Measurements from ENCODE around the gene EID2. TPM values are rescaled to one million over a fixed set of nuclear protein-coding genes. Genes with fewer than 3 reads are reported as not detected.

The EID2 gene, protein sequence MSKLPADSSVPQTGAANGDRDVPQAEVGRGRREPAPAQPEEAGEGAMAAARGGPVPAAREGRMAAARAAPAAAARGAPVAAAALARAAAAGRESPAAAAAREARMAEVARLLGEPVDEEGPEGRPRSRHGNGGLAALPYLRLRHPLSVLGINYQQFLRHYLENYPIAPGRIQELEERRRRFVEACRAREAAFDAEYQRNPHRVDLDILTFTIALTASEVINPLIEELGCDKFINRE
- 10 to 100 TPM; 14.8 to 15.2 TPM for total RNA-seq

- ChIA-PET CTCF (interaction anchor here (0.6 to 2.3 kb wide), 8 partner anchors 12 to 253 kb away, joined by 3 to 15 read pairs (median 3); partner anchors contain the start of gene SAMD4B), POLR2A (interaction anchor here (0.9 to 1.7 kb wide), 8 partner anchors 58 to 148 kb away, joined by 3 to 8 read pairs (median 4); partner anchors contain the start of genes MED29, PAF1, RPS16 and SUPT5H)
- H3K36me3 Mint-ChIP-seq (ENCODE audit: low read depth) = peaks cover 11% of the 10 kb centered on the region
- peak within 1 kb of the TSS; percentile 94 for H3K4me3 Mint-ChIP-seq
- peak; percentile 96 for DNase-seq
- no peaks in the 10 kb centered on the region for H3K9me3 Mint-ChIP-seq
- peaks cover 52% of the 10 kb centered on the region for H3K4me1 Mint-ChIP-seq
- peak within 1 kb of the TSS; percentile 89 for H3K27ac Mint-ChIP-seq
- H3K27me3 Mint-ChIP-seq = no peaks in the 10 kb centered on the region
Observed at GRCh38 chr19:39539518-39540332, at the start of gene EID2. Gene EID2 (minus strand): TSS chr19:39540161. CDS start chr19:39540079, 82 bp downstream.

DNA sequence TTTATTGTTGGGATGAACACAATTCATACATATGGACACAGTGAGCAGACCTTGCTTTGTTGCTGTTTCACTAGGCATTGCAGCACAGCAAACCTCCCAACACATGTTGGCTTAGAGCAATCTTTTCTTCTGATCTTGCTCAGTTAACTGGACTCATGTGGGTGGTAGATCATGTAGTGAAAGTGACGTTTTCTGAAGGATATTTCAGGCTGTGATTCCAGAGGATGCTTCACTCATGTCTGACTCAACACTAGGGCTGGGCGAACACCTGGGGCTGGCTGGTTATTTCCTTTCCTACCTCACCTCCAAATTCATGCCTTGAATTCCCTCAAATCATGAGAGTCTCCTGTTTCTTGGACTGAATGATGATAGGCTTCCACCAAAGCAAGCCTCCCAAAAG is 48.1 kb upstream of the EID2 start:
- CTCF ChIA-PET = no interaction called here
- no peak for DNase-seq
- POLR2A ChIA-PET = no interaction called here
- no peak overlapping the region for H3K4me3 Mint-ChIP-seq
- H3K9me3 Mint-ChIP-seq = no peaks in the 10 kb centered on the region
- no peaks in the 10 kb centered on the region for H3K36me3 Mint-ChIP-seq (ENCODE audit: low read depth)
- no peak overlapping the region for H3K27ac Mint-ChIP-seq
- peaks cover 7% of the 10 kb centered on the region for H3K27me3 Mint-ChIP-seq
- no peaks in the 10 kb centered on the region for H3K4me1 Mint-ChIP-seq

- H3K4me1 Mint-ChIP-seq = no peaks in the 10 kb centered on the region
- ChIA-PET CTCF (no interaction called here), POLR2A (no interaction called here)
- DNase-seq = no peak
- H3K9me3 Mint-ChIP-seq = no peaks in the 10 kb centered on the region
- no peaks in the 10 kb centered on the region for H3K36me3 Mint-ChIP-seq (ENCODE audit: low read depth)
- no peak overlapping the region for H3K27ac Mint-ChIP-seq
- H3K27me3 Mint-ChIP-seq = peaks cover 7% of the 10 kb centered on the region
- H3K4me3 Mint-ChIP-seq = no peak overlapping the region
Observed at GRCh38 chr19:39587496-39587895, 47.5 kb upstream of the EID2 start.

GRCh38 chr19:39582891-39583625 is 43.1 kb upstream of the EID2 start:
- DNase-seq = no peak
- Mint-ChIP-seq H3K27me3 (peaks cover 18% of the 10 kb centered on the region), H3K36me3 (ENCODE audit: low read depth) (no peaks in the 10 kb centered on the region), H3K9me3 (peaks cover 7% of the 10 kb centered on the region), H3K4me1 (no peaks in the 10 kb centered on the region), H3K4me3 (no peak overlapping the region), H3K27ac (no peak overlapping the region)
- ChIA-PET POLR2A (no interaction called here), CTCF (no interaction called here)

GRCh38 chr19:39582442-39582841 is 42.5 kb upstream of the EID2 start:
- no peak overlapping the region for H3K4me3 Mint-ChIP-seq
- no peaks in the 10 kb centered on the region for H3K4me1 Mint-ChIP-seq
- POLR2A ChIA-PET = no interaction called here
- peaks cover 7% of the 10 kb centered on the region for H3K9me3 Mint-ChIP-seq
- H3K36me3 Mint-ChIP-seq (ENCODE audit: low read depth) = no peaks in the 10 kb centered on the region
- peaks cover 23% of the 10 kb centered on the region for H3K27me3 Mint-ChIP-seq
- CTCF ChIA-PET = no interaction called here
- no peak for DNase-seq
- H3K27ac Mint-ChIP-seq = no peak overlapping the region

DNA sequence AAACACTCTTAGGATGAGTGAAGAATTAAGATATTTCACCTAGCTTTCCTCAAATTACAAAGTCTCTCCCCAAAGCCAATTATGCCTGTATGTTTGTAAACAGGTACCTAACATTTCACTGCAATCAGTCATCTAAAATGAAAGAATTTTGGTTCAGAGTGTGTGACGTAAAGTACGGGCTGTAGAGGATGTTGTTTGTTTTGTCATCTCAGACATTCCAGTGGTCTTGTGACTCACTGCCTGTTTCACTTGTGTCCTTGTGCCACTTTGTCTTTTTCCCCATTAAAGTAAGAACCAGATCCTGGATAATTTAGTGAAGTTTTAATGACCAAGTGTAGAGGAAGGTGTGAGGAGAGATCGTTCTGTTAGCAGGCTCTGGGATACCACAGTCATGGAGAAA is 28.6 kb upstream of the EID2 start:
- H3K9me3 Mint-ChIP-seq = peaks cover 11% of the 10 kb centered on the region
- DNase-seq = no peak
- H3K36me3 Mint-ChIP-seq (ENCODE audit: low read depth) = no peaks in the 10 kb centered on the region
- H3K27me3 Mint-ChIP-seq = peaks cover 22% of the 10 kb centered on the region
- ChIA-PET CTCF (no interaction called here), POLR2A (no interaction called here)
- peaks cover 6% of the 10 kb centered on the region for H3K4me1 Mint-ChIP-seq
- H3K4me3 Mint-ChIP-seq = no peak overlapping the region
- H3K27ac Mint-ChIP-seq = no peak overlapping the region

- CTCF ChIA-PET = no interaction called here
- no peak overlapping the region for H3K4me3 Mint-ChIP-seq
- no peak overlapping the region for H3K27ac Mint-ChIP-seq
Observed at GRCh38 chr19:39566064-39566463, 26.1 kb upstream of the EID2 start.

DNA sequence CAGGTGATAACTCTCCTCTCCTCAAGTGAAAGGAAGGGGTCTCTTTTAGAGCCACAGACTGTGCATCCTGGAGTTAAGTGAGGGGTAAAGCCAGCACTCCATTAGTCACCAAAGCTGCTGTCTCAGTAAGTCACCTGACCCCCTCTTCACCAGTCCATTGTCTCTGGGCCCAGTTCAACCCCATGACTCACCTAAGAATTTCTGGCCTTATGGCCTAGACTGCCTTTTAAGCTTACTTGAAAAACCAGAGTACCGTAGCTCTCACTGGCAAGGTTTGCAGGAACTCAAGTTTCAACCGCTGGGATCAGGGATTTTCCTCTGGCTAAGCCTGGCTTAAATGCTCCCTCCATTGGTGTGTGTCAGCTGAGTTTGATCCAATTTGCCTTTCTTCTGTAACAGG is 23.4 kb upstream of the EID2 start:
- peaks cover 4% of the 10 kb centered on the region for H3K27me3 Mint-ChIP-seq
- POLR2A ChIA-PET = no interaction called here
- no peaks in the 10 kb centered on the region for H3K9me3 Mint-ChIP-seq
- no peaks in the 10 kb centered on the region for H3K36me3 Mint-ChIP-seq (ENCODE audit: low read depth)
- no peak for DNase-seq
- no peak overlapping the region for H3K4me3 Mint-ChIP-seq
- H3K27ac Mint-ChIP-seq = no peak overlapping the region
- H3K4me1 Mint-ChIP-seq = peaks cover 10% of the 10 kb centered on the region
- CTCF ChIA-PET = no interaction called here

More at GRCh38 chr19:39566064-39566463, 26.1 kb upstream of the EID2 start:
- H3K36me3 Mint-ChIP-seq (ENCODE audit: low read depth) = no peaks in the 10 kb centered on the region
- no peak for DNase-seq
- H3K4me1 Mint-ChIP-seq = peaks cover 6% of the 10 kb centered on the region
- peaks cover 11% of the 10 kb centered on the region for H3K27me3 Mint-ChIP-seq
- H3K9me3 Mint-ChIP-seq = no peaks in the 10 kb centered on the region
- POLR2A ChIA-PET = no interaction called here

GRCh38 chr19:39558624-39559117 is 18.7 kb upstream of the EID2 start:
- peak overlapping the region; percentile 80 for H3K27ac Mint-ChIP-seq
- H3K36me3 Mint-ChIP-seq (ENCODE audit: low read depth) = no peaks in the 10 kb centered on the region
- ChIA-PET POLR2A (no interaction called here), CTCF (no interaction called here)
- no peak for DNase-seq
- peak overlapping the region; percentile 55 for H3K4me3 Mint-ChIP-seq
- H3K4me1 Mint-ChIP-seq = peaks cover 21% of the 10 kb centered on the region
- H3K9me3 Mint-ChIP-seq = no peaks in the 10 kb centered on the region
- peaks cover 3% of the 10 kb centered on the region for H3K27me3 Mint-ChIP-seq

GRCh38 chr19:39557811-39558623 is 18.1 kb upstream of the EID2 start:
- peak overlapping the region; percentile 80 for H3K27ac Mint-ChIP-seq
- H3K9me3 Mint-ChIP-seq = no peaks in the 10 kb centered on the region
- no peak for DNase-seq
- peak overlapping the region; percentile 55 for H3K4me3 Mint-ChIP-seq
- ChIA-PET CTCF (no interaction called here), POLR2A (no interaction called here)
- H3K36me3 Mint-ChIP-seq (ENCODE audit: low read depth) = no peaks in the 10 kb centered on the region
- H3K27me3 Mint-ChIP-seq = peaks cover 3% of the 10 kb centered on the region
- H3K4me1 Mint-ChIP-seq = peaks cover 26% of the 10 kb centered on the region

DNA sequence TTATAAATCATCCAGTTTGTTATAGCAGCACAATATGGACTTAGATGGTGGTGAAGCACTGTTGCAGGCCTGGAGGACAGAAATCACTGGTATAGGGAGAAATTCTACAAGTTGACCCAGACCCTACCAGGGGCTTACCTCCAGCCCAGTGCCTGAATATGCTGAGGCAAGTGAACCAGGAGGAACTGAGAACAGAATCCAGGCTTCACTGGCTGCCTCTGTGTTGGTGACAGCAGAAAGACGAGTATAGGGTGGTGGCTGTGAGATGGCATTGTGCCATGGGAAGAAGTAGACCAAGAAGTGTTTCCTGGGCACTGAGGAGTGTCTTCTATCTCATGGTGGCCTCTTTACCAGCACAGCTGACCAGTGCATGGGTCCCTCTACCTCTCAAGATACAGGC is 15.9 kb upstream of the EID2 start:
- DNase-seq = no peak
- H3K4me3 Mint-ChIP-seq = no peak overlapping the region
- H3K27me3 Mint-ChIP-seq = peaks cover 2% of the 10 kb centered on the region
- CTCF ChIA-PET = no interaction called here
- H3K4me1 Mint-ChIP-seq = peaks cover 38% of the 10 kb centered on the region
- POLR2A ChIA-PET = no interaction called here
- no peak overlapping the region for H3K27ac Mint-ChIP-seq
- no peaks in the 10 kb centered on the region for H3K36me3 Mint-ChIP-seq (ENCODE audit: low read depth)
- no peaks in the 10 kb centered on the region for H3K9me3 Mint-ChIP-seq

DNA sequence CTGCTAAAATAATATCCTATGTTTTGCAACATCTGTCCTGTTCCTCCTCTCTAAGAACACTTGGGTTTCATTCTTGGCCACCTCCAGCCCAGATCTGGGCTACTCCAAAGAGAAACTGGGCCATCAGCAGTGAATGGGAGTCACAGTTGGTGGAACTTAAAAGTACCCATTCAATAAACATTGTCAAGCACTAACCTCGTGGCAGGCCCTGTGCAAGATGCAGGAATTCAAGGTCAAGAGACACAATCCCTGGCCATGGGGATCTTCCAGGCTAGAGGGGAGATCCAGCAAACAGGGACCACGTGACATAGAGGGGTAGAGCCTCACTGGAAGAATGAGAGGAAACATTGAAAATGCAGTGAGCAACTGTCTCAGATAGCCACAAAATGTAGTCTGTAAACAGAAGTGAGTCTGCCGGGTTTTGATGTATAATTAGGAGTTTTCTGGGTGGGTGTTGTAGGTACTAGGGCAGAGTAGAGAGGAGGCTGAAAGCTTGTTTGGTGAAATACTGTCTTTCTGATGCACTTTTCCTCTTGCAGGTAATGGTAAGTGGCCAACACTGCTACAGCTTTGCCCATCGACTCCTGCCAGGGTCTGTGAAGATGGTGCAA is 14.8 kb upstream of the EID2 start:
- Mint-ChIP-seq H3K27me3 (no peaks in the 10 kb centered on the region), H3K4me1 (peaks cover 42% of the 10 kb centered on the region), H3K36me3 (ENCODE audit: low read depth) (no peaks in the 10 kb centered on the region), H3K27ac (no peak overlapping the region), H3K9me3 (no peaks in the 10 kb centered on the region), H3K4me3 (no peak overlapping the region)
- no peak for DNase-seq
- POLR2A ChIA-PET = no interaction called here
- CTCF ChIA-PET = interaction anchor here (1.3 to 4.7 kb wide), 3 partner anchors 12 to 290 kb away, joined by 4 to 54 read pairs (median 5); no protein-coding TSS in a partner anchor
